Upper lobe of right lung (tissue), 1 donor: ENCODE data around the gene TENT4A. TPM values are rescaled to one million over a fixed set of nuclear protein-coding genes. Genes with fewer than 3 reads are reported as not detected.

Experiments used
- ATAC-seq: fragments of 200-7000 bp; cut with Tn5 transposase; one replicate; pipeline ENCODE4 v1.9.1; 2020; ENCODE audit warnings: mild to moderate bottlenecking, moderate library complexity
- DNase-seq: peaks from one replicate; pipeline ENCODE4 v3.0.0-alpha.2; 2020
- H3K27ac ChIP-seq: fragments of 200-600 bp; one replicate; pipeline ENCODE4 v1.8.0; 2022
- H3K27me3 ChIP-seq: fragments of 200-600 bp; one replicate; pipeline ENCODE4 v1.8.0; 2022; ENCODE audit warnings: mild to moderate bottlenecking
- H3K36me3 ChIP-seq: fragments of 200-600 bp; one replicate; pipeline ENCODE4 v1.8.0; 2022
- H3K4me1 ChIP-seq: fragments of 200-600 bp; one replicate; pipeline ENCODE4 v1.8.0; 2022
- H3K4me3 ChIP-seq: fragments of 200-600 bp; one replicate; pipeline ENCODE4 v1.8.0; 2022; ENCODE audit warnings: mild to moderate bottlenecking
- H3K9me3 ChIP-seq: fragments of 200-600 bp; one replicate; pipeline ENCODE4 v1.8.0; 2022
- intact Hi-C: fragments of 100-400 bp; cut with DNase I; formaldehyde crosslinking; loops from one replicate; pipeline ENCODE4 v1.11.0; 2022
- total RNA-seq: library from RNA; stranded (reverse); fragmentation: NEBNext Ultra II Directional; extraction: Animal tissue kit (Norgen Biotek cat#: 25700); gene quantifications from one replicate; pipeline ENCODE4 v1.2.1, GENCODE V29; 2021
- TF ChIP-seq, protein P1 (sequence below): fragments of 200-600 bp; IDR thresholded peaks from one replicate; pipeline ENCODE4 v1.8.0; 2022; ENCODE audit warnings: antibody characterized with exemption
- donor health status: DM: no; HTN: yes; CAD: no; lungs with severe emphysema.

TENT4A gene
- total RNA-seq, 1 donor from 2014 or later = 19.9 TPM

DNA sequence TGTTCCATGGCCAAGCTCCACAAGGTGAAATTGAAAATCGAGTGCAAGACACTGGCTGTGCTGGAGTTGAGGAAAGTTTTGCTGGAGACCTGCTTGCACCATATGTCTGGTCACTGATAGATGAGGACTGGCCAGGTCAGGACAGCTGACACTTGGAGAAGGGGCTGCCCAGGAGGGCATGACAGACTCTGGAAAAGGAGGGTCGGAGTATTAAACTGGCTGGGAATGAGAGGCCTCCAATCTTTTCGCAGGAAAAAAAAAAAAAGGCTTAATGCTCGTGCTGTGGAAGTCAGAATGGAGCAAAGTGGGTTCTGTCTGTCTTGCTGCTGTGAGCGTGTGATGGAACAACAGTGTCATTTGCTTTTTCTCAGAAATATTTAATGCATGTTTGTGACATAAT, 5.5 kb downstream of the TENT4A start:
- peaks cover 75% of the 10 kb centered on the region for H3K4me1 ChIP-seq
- DNase-seq = no peak
- TF ChIP-seq, protein P1, sequence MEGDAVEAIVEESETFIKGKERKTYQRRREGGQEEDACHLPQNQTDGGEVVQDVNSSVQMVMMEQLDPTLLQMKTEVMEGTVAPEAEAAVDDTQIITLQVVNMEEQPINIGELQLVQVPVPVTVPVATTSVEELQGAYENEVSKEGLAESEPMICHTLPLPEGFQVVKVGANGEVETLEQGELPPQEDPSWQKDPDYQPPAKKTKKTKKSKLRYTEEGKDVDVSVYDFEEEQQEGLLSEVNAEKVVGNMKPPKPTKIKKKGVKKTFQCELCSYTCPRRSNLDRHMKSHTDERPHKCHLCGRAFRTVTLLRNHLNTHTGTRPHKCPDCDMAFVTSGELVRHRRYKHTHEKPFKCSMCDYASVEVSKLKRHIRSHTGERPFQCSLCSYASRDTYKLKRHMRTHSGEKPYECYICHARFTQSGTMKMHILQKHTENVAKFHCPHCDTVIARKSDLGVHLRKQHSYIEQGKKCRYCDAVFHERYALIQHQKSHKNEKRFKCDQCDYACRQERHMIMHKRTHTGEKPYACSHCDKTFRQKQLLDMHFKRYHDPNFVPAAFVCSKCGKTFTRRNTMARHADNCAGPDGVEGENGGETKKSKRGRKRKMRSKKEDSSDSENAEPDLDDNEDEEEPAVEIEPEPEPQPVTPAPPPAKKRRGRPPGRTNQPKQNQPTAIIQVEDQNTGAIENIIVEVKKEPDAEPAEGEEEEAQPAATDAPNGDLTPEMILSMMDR = no peak
- no peak for ATAC-seq
- no peaks in the 10 kb centered on the region for H3K9me3 ChIP-seq
- no peaks in the 10 kb centered on the region for H3K27me3 ChIP-seq
- H3K4me3 ChIP-seq = no peak overlapping the region
- no peaks in the 10 kb centered on the region for H3K36me3 ChIP-seq
- intact Hi-C loops = no loop called here
- H3K27ac ChIP-seq = no peak overlapping the region

DNA sequence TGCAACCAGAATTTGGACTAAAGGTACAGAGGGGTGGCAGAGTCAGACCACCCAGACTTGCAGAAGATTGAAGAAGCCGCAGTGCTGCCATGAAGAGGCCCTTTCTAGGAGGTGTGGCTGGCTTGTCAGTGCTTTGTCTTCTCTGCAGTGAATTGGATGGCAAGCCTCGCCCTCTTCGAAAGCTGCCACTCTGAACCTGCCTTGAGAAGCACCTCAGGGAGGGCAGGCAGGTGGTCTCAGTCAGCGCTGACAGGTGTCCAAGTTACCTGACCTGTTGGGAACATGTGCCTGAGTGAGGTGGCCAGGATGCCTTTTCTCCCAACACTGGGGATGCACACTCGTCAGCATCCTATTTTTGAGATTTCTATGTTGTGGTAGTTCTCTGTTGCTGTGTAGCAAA, 6.2 kb downstream of the TENT4A start:
- no peaks in the 10 kb centered on the region for H3K27me3 ChIP-seq
- intact Hi-C loops = no loop called here
- H3K9me3 ChIP-seq = no peaks in the 10 kb centered on the region
- H3K4me3 ChIP-seq = no peak overlapping the region
- TF ChIP-seq, protein P1 = no peak
- no peaks in the 10 kb centered on the region for H3K36me3 ChIP-seq
- no peak for ATAC-seq
- DNase-seq = no peak
- no peak overlapping the region for H3K27ac ChIP-seq
- peaks cover 82% of the 10 kb centered on the region for H3K4me1 ChIP-seq

DNA sequence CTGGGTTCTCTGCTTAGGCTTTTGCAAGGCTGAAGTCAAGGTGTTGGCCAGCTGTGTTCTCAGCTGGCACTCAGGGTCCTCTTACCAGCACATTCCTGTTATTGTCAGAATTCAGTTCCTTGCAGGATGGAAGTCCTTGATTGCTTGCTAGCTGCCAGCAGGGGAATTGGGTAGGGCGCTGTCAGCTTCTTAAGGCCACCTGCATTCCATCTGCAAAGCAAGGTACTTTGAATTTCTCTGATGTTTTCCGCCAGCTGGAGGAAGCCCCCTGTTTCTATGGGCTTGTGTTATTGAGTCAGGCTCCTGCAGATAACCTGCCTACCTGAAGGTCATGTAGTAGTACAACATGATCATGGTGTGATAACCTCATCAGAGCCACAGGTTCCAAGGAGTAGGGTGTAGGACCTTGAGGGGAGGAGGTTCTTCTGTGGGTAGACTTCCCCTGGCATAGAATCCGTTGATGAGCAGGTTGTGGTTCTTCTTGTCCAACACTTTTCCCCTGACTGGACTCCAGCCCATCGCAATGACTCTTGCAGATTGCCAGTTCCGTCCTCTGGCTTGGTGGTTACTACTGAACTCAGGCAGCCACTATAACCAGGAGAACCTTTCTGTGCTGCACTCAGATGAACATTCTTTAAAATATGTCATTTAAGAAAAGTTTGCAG, 6.8 kb downstream of the TENT4A start:
- TF ChIP-seq, protein P1 = no peak
- H3K27me3 ChIP-seq = no peaks in the 10 kb centered on the region
- no peak overlapping the region for H3K4me3 ChIP-seq
- intact Hi-C loops = no loop called here
- DNase-seq (peak; percentile 31), ATAC-seq (peak; percentile 55)
- H3K9me3 ChIP-seq = no peaks in the 10 kb centered on the region
- peaks cover 84% of the 10 kb centered on the region for H3K4me1 ChIP-seq
- no peaks in the 10 kb centered on the region for H3K36me3 ChIP-seq
- H3K27ac ChIP-seq = no peak overlapping the region

DNA sequence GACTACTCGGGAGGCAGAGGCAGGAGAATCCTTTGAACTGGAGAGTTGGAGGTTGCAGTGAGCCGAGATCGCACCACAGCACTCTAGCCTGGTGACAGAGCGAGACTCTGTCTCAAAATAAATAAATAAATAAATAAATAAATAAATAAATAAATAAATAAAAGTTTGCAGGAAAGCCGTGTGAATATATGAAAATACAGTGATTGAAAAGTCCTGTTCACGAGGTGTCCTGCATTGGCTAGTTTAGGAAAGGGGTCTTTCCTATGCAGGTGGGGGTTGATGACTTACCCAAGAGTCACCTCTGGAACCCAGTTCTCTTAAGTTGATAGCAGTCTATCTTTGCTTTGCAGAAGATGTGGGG, 7.3 kb downstream of the TENT4A start:
- Histone ChIP-seq H3K27ac (peak overlapping the region; percentile 67), H3K9me3 (no peaks in the 10 kb centered on the region), H3K36me3 (no peaks in the 10 kb centered on the region), H3K4me1 (peaks cover 79% of the 10 kb centered on the region), H3K4me3 (no peak overlapping the region), H3K27me3 (no peaks in the 10 kb centered on the region)
- ATAC-seq = no peak
- no peak for DNase-seq
- TF ChIP-seq, protein P1 = no peak
- intact Hi-C loops = no loop called here

DNA sequence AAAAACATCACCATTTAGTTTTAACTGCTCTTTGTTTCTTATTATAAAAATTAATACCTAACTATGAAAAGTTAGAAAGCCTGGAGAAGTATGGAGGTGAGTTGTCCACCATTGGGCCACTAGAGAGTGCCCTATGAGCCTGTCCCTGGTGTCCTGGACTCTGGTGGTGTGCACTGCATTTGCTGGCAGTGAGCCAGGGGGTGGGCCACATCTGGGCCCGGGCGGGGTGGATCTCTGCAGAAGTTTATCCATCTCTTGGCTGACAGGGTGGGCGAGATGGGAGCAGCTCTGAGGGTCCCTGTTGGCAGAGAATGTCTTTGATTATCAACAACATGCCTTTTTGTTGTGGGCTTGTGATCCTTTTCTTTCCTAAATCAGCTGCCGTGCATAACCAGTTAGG, 8.2 kb downstream of the TENT4A start:
- intact Hi-C loops = no loop called here
- Histone ChIP-seq H3K27me3 (no peaks in the 10 kb centered on the region), H3K4me1 (peaks cover 70% of the 10 kb centered on the region), H3K4me3 (no peak overlapping the region), H3K36me3 (no peaks in the 10 kb centered on the region), H3K27ac (peak overlapping the region; percentile 67), H3K9me3 (no peaks in the 10 kb centered on the region)
- TF ChIP-seq, protein P1 = no peak
- ATAC-seq (no peak), DNase-seq (peak; percentile 63)

GRCh38 chr5:6722015-6722414, 8.8 kb downstream of the TENT4A start:
- ATAC-seq (no peak), DNase-seq (no peak)
- H3K4me3 ChIP-seq = peak overlapping the region; percentile 32
- peak overlapping the region; percentile 67 for H3K27ac ChIP-seq
- peaks cover 64% of the 10 kb centered on the region for H3K4me1 ChIP-seq
- no peaks in the 10 kb centered on the region for H3K9me3 ChIP-seq
- no peaks in the 10 kb centered on the region for H3K36me3 ChIP-seq
- no peaks in the 10 kb centered on the region for H3K27me3 ChIP-seq
- intact Hi-C loops = no loop called here
- TF ChIP-seq, protein P1 = no peak
